ENCODE measurements around the gene VILL. TPM values are rescaled to one million over a fixed set of nuclear protein-coding genes. Genes with fewer than 3 reads are reported as not detected.

VILL gene
- total RNA-seq, 1 experiment from 2014 or later, result 1.2 TPM

DNA sequence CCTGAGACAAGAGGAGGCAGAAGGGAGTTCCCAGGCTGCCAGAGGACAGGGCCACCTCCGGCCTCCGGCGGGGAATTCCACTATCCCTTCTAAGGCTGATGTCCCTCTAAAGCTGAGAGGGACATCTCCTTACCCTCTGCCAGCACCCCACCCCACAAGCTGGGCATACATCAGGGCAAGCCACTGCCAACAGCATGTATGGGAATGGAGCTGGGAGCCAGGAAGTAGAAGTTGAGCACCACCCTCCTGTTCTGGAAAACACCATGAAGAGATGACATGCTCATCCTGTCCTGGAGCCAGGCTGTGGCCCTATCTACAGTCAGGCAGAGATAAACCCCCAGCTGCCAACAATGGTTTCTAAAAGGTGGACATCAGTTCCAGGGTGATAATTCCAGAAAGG, 31.7 kb downstream of the VILL start:
- H3K27ac ChIP-seq (ENCODE audit: low read depth, low read length), result no peak overlapping the region
- peaks cover 8 to 20% of the 10 kb centered on the region in 2 experiments; a peak in 3 of 4 replicates for H3K4me1 ChIP-seq (ENCODE audit: control insufficient read depth in 1 of 2, insufficient read depth in 2 of 2, low read length in 2 of 2)
- H3K9me3 ChIP-seq (ENCODE audit: control insufficient read depth in 1 of 2, insufficient read depth in 1 of 2, low read depth in 1 of 2, low read length in 2 of 2), result no peaks in the 10 kb centered on the region
- no peak overlapping the region for H3K9ac ChIP-seq (ENCODE audit: low read length)
- no TSS peak for BruUV-seq (replicated peaks)
- H3K27me3 ChIP-seq (ENCODE audit: insufficient read depth, low read length), result no peaks in the 10 kb centered on the region
- no peaks in the 10 kb centered on the region for H3K9me2 ChIP-seq (ENCODE audit: insufficient read depth)
- ATAC-seq (no peak), DNase-seq (ENCODE audit: low read depth, low spot score) (no peak)
- POLR2A ChIA-PET, result no interaction called here
- H3K36me3 ChIP-seq (ENCODE audit: control insufficient read depth in 1 of 2, insufficient read depth in 2 of 2, low read length in 2 of 2), result no peaks in the 10 kb centered on the region
- H3K4me3 ChIP-seq (replicated peaks in 1 of 2; ENCODE audit: low read depth in 1 of 2, low read length in 2 of 2), result no peak overlapping the region
- intact Hi-C loops (cut with micrococcal nuclease), result no loop called here
- no peak overlapping the region for H3K4me2 ChIP-seq (ENCODE audit: low read length)
- no peak overlapping the region for H2AFZ ChIP-seq (ENCODE audit: low read depth, low read length, poor library complexity, severe bottlenecking)
- CTCF ChIA-PET, result no interaction called here
- no peaks in the 10 kb centered on the region for H3K79me2 ChIP-seq (ENCODE audit: insufficient read depth, low read length)
- RAD21 ChIA-PET (ENCODE audit: low non-redundant PET in 1 of 2, low total read pairs in 2 of 2, uncharacterized antibody in 2 of 2, unreplicated experiment in 2 of 2), result no interaction called here
- H4K20me1 ChIP-seq (ENCODE audit: insufficient read depth), result no peaks in the 10 kb centered on the region
- TF ChIP-seq POLR2AphosphoS5 (IDR thresholded peaks at IDR 0.05; ENCODE audit: low read depth, low read length) (no peak), FOSL1 (IDR thresholded peaks at IDR 0.05; ENCODE audit: low read depth) (no peak), EZH2 (IDR thresholded peaks at IDR 0.05) (no peak), JUND (IDR thresholded peaks at IDR 0.05) (no peak), ZFX (IDR thresholded peaks at IDR 0.05) (no peak)
- TF ChIP-seq, protein P1, sequence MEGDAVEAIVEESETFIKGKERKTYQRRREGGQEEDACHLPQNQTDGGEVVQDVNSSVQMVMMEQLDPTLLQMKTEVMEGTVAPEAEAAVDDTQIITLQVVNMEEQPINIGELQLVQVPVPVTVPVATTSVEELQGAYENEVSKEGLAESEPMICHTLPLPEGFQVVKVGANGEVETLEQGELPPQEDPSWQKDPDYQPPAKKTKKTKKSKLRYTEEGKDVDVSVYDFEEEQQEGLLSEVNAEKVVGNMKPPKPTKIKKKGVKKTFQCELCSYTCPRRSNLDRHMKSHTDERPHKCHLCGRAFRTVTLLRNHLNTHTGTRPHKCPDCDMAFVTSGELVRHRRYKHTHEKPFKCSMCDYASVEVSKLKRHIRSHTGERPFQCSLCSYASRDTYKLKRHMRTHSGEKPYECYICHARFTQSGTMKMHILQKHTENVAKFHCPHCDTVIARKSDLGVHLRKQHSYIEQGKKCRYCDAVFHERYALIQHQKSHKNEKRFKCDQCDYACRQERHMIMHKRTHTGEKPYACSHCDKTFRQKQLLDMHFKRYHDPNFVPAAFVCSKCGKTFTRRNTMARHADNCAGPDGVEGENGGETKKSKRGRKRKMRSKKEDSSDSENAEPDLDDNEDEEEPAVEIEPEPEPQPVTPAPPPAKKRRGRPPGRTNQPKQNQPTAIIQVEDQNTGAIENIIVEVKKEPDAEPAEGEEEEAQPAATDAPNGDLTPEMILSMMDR (IDR thresholded peaks at IDR 0.05 in 2 of 3, conservative IDR thresholded peaks at IDR 0.05 in 1 of 3; ENCODE audit: borderline replicate concordance in 1 of 3, insufficient read depth in 1 of 3, low read depth in 2 of 3, low read length in 2 of 3), result no peak

DNA sequence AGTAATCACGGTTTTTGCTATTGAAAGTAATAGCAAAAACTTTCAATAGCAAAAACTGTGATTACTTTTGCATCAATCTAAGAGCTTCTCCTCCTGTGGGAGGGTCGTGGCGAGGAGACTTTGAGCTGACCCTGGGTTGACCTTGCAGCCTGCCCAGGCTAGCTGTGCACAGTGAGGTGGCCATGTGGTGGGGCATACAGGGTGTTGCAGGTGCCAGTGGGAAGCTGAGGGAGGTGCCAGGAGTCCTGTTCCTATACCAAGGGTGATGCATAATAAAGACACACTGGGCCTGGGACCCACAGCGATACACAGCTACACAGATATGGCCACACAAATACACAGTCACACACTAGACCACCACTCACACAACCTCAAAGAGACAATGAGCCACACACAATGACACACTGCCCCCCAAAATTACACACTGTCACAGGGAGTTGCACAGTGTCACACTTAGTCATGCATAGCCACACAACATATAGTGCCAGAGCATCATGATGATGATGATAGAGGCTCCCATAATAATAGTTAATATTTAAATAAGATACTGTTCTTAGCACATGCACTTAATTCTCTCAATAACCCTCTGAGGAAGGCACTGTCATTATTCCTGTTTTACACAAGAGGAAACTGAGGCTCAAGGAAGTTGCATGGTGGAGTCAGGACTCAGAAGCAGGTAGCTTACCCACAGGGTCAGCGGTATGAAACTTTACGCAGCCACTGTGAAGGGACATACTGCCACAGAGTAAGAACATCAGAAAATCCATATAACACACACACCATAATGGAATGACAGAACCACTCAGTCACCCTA, 32.5 kb downstream of the VILL start:
- Histone ChIP-seq H3K27ac (ENCODE audit: low read depth, low read length) (no peak overlapping the region), H4K20me1 (ENCODE audit: insufficient read depth) (no peaks in the 10 kb centered on the region), H3K4me1 (ENCODE audit: control insufficient read depth in 1 of 2, insufficient read depth in 2 of 2, low read length in 2 of 2) (peaks cover 8 to 24% of the 10 kb centered on the region in 2 experiments; a peak in 3 of 4 replicates), H3K4me2 (ENCODE audit: low read length) (peak overlapping the region; percentile 93), H3K27me3 (ENCODE audit: insufficient read depth, low read length) (no peaks in the 10 kb centered on the region), H3K4me3 (replicated peaks in 1 of 2; ENCODE audit: low read depth in 1 of 2, low read length in 2 of 2) (no peak overlapping the region; a peak in 1 of 4 replicates), H3K9me3 (ENCODE audit: control insufficient read depth in 1 of 2, insufficient read depth in 1 of 2, low read depth in 1 of 2, low read length in 2 of 2) (no peaks in the 10 kb centered on the region), H3K79me2 (ENCODE audit: insufficient read depth, low read length) (no peaks in the 10 kb centered on the region), H2AFZ (ENCODE audit: low read depth, low read length, poor library complexity, severe bottlenecking) (no peak overlapping the region), H3K36me3 (ENCODE audit: control insufficient read depth in 1 of 2, insufficient read depth in 2 of 2, low read length in 2 of 2) (no peaks in the 10 kb centered on the region), H3K9ac (ENCODE audit: low read length) (no peak overlapping the region), H3K9me2 (ENCODE audit: insufficient read depth) (no peaks in the 10 kb centered on the region)
- ChIA-PET RAD21 (ENCODE audit: low non-redundant PET in 1 of 2, low total read pairs in 2 of 2, uncharacterized antibody in 2 of 2, unreplicated experiment in 2 of 2) (no interaction called here), CTCF (no interaction called here), POLR2A (interaction anchor here (1.0 kb wide), 1 partner anchor 26 kb away, joined by 3 read pairs; no protein-coding TSS in a partner anchor)
- TF ChIP-seq POLR2AphosphoS5 (IDR thresholded peaks at IDR 0.05; ENCODE audit: low read depth, low read length) (no peak), ELF1 (IDR thresholded peaks at IDR 0.05; ENCODE audit: borderline replicate concordance, low read depth) (no peak), SP1 (IDR thresholded peaks at IDR 0.05; ENCODE audit: low read depth) (no peak), SRF (IDR thresholded peaks at IDR 0.05; ENCODE audit: low read depth) (no peak), ZNF274 (IDR thresholded peaks at IDR 0.05; ENCODE audit: low read depth, low read length) (no peak), EZH2phosphoT487 (IDR thresholded peaks at IDR 0.05; ENCODE audit: borderline replicate concordance) (no peak), POLR2A (IDR thresholded peaks at IDR 0.05; ENCODE audit: borderline replicate concordance, extremely low read depth, insufficient read depth, insufficient read length) (no peak), JUND (IDR thresholded peaks at IDR 0.05) (no peak), CBX3 (IDR thresholded peaks at IDR 0.05; ENCODE audit: low read depth) (no peak), CEBPB (IDR thresholded peaks at IDR 0.05; ENCODE audit: low read depth) (no peak), TCF7L2 (IDR thresholded peaks at IDR 0.05; ENCODE audit: borderline replicate concordance, extremely low read depth, insufficient read depth, insufficient read length) (no peak), YY1 (IDR thresholded peaks at IDR 0.05; ENCODE audit: extremely low read depth, insufficient replicate concordance, low read depth, low read length) (no peak), RAD21 (IDR thresholded peaks at IDR 0.05; ENCODE audit: low read depth) (no peak), ZFX (IDR thresholded peaks at IDR 0.05) (no peak)
- TF ChIP-seq, protein P2, sequence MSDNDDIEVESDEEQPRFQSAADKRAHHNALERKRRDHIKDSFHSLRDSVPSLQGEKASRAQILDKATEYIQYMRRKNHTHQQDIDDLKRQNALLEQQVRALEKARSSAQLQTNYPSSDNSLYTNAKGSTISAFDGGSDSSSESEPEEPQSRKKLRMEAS (IDR thresholded peaks at IDR 0.05), result no peak
- TF ChIP-seq, protein P3, sequence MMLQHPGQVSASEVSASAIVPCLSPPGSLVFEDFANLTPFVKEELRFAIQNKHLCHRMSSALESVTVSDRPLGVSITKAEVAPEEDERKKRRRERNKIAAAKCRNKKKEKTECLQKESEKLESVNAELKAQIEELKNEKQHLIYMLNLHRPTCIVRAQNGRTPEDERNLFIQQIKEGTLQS (IDR thresholded peaks at IDR 0.05), result no peak
- no TSS peak for BruUV-seq (replicated peaks)
- no peak for ATAC-seq
- intact Hi-C loops (cut with micrococcal nuclease), result no loop called here
- DNase-seq (ENCODE audit: low read depth, low spot score), result no peak
